Esophagus mucosa (tissue), 1 donor: ENCODE data around the gene OSBP. TPM values are rescaled to one million over a fixed set of nuclear protein-coding genes. Genes with fewer than 3 reads are reported as not detected.

Experiments
- ATAC-seq: fragments of 200-7000 bp; cut with Tn5 transposase; one replicate; pipeline ENCODE4 v1.9.1; 2020
- total RNA-seq: library from RNA; stranded (reverse); gene quantifications from one replicate; pipeline ENCODE4 v1.2.4, GENCODE V29; 2023
- donor health status: DM: yes; HTN: yes; CAD: no.

The OSBP gene
- total RNA-seq, 1 donor from 2014 or later: 24.0 TPM

GRCh38 chr11:59602432-59602831 is 13.1 kb downstream of the OSBP start:
- no peak for ATAC-seq

- no peak for ATAC-seq
Measured at GRCh38 chr11:59601788-59602187, 13.8 kb downstream of the OSBP start.

DNA sequence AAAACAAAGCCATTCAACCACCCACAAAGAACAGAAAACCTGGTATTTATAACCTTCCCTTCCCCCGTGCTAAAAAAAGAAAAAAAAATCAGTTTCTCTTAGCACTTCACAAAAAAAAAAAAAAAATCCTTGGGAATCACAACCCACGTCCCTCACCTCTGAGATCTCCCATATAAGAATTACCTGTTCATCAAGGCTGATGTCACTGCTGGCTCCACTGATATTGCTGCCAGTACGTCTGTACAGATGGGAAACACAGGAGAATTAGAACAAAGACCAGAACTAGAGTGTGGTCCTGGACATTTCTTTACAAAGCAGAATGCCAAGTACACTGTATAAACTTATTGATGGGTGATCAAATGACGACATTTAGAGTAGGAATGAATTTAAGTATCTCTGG is 14.9 kb downstream of the OSBP start:
- ATAC-seq: no peak

GRCh38 chr11:59600234-59600633 is 15.3 kb downstream of the OSBP start:
- ATAC-seq: no peak

DNA sequence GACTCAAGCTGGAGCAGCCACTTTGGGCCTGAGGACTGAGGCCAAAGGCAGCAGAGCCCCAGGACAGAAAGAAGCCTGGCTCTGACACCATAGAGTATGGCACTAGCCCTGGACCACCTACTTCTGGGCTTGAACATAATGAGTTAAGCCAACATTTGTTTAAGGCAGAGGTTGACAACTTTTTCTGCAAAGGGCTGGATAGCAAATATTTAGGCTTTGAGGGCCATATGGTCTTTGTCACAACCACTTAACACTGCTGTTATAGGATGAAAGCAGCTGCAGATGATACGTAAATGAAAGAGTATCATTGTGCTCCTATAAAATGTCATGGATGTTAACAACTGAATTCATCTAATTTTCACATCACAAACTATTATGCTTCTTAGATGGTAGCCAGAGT is 16.6 kb downstream of the OSBP start:
- ATAC-seq: no peak

- no peak for ATAC-seq
Measured at GRCh38 chr11:59584294-59584693, 31.3 kb downstream of the OSBP start.

DNA sequence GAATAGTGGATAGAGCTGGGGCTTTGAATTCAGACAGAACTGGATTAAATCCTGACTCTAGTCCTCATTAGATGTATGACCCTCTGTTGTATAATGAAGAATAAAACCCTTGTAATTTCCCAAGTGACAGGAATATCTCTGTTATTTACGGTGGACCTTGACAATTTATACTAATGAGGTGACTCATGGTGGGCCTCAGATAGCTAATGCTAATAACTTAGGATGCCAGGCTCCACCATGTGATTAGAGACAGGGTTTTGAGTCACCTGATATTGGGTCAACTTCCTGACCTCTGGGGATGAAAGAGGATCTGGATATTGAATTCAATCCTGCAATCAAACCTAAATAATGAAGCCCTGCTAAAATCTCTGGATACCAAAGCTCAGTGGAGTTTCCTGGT is 33.6 kb downstream of the OSBP start:
- no peak for ATAC-seq

- ATAC-seq: no peak
Measured at GRCh38 chr11:59578369-59578768, 37.2 kb downstream of the OSBP start.

DNA sequence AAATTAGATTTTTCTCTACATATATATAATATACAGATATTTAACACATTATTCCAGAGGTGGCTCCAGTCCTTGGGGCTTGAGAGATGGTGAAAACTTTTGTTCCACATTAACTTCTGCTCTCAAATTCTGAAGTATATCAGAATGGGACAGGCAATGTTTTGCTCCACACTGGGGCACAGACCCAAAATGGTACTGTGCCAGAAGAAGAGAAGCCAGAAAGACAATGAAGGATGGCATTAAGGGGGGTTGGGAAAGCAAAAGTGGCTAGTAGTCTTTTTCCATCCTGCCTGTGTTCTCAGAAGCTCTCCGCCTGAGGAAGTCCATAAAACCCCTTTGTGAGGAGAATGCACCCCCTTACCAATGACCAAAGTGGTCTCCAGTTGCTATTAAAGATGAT is 40.1 kb downstream of the OSBP start:
- ATAC-seq: no peak

GRCh38 chr11:59574932-59575502 is 40.6 kb downstream of the OSBP start:
- no peak for ATAC-seq

DNA sequence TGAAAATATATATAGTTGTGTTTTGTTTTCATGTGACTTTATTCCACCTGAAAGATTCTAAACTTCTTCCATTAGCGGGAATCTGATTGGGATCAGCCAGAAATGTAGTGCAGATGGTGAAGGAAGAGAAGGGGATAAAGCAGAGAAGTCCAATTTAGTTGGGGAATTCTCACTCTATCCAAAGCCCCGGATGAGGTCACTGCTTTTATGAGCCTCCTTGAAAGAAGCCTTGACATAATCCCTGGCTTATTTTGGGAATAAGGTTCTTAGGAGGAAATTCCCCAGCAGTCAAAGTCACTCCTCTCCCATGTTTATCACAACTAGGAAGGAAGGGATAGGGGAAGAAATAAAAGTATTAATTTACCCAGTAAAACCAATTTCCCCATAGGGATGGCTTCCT is 41.1 kb downstream of the OSBP start:
- ATAC-seq: no peak

GRCh38 chr11:59573216-59573615 is 42.4 kb downstream of the OSBP start:
- no peak for ATAC-seq

GRCh38 chr11:59572091-59572490 is 43.5 kb downstream of the OSBP start:
- no peak for ATAC-seq

GRCh38 chr11:59562292-59562691 is 53.3 kb downstream of the OSBP start:
- no peak for ATAC-seq

- peak; percentile 81 for ATAC-seq
Measured at GRCh38 chr11:59560702-59561473, 54.7 kb downstream of the OSBP start.

- ATAC-seq: peak; percentile 72
Measured at GRCh38 chr11:59560290-59560701, 55.3 kb downstream of the OSBP start.

GRCh38 chr11:59559886-59560285 is 55.7 kb downstream of the OSBP start:
- no peak for ATAC-seq

GRCh38 chr11:59558270-59558643 is 57.3 kb downstream of the OSBP start:
- no peak for ATAC-seq

DNA sequence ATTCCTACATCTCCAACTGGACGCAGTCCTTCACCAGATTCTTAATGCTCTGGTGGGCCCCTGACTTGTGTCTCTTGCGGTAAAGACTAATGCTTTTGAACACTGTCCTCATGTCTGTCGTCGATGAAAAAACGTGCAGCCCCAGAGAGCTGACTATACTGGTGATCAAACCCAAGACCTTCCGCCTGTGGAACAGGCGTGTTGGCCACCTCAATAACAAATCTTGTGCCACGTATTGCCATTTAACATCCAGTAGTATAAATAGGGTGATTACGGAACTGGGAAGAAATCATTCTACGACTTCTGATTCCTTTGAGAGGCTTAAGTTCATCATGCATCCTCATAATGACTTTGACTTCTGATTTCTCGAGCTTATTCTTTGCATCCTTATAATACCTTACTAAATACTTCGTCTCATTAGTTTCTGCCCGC is 58.6 kb downstream of the OSBP start:
- no peak for ATAC-seq

- ATAC-seq: peak; percentile 17
Measured at GRCh38 chr11:59556115-59556916, 59.3 kb downstream of the OSBP start.

DNA sequence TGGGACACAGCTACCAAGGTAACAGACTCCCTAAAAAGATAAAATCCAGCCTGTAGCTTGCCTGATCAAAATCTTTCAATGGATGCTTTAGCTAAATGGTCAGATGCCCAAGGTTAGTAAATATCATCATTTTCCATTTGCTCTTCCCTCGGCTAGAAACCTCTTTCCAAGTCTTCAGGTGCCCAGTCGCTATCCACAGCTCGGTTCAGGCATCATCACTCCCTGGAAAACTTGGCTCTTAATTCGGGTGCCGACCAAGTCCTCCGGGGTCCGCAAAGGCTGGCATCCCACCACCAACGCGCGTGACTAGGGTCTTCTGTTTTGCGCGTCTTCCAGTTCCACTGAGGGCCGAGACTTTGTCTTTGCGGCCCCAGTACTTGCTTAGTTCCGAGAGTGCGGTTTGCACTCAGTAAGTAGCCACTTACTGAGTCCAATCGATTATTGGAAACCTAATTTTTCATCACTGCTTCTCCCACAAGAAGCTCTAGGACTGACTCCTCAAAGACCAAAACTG is 59.9 kb downstream of the OSBP start:
- no peak for ATAC-seq

DNA sequence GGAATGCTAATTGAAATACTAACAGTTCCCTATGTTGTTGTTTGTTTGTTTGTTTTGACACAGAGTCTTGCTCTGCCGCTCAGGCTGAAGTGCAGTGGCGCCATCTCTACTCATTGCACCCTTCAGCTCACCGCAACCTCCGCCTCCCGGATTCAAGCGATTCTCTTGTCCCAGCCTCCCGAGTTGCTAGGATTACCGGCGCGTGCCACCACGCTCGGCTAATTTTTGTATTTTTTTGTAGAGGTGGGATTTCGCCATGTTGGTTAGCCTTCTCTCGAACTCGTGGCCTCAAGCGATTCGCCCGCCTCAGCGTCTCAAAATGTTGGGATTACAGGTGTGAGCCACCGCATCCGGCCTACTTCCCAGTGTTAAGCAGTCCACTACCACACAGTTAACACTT is 62.3 kb downstream of the OSBP start:
- ATAC-seq: no peak

DNA sequence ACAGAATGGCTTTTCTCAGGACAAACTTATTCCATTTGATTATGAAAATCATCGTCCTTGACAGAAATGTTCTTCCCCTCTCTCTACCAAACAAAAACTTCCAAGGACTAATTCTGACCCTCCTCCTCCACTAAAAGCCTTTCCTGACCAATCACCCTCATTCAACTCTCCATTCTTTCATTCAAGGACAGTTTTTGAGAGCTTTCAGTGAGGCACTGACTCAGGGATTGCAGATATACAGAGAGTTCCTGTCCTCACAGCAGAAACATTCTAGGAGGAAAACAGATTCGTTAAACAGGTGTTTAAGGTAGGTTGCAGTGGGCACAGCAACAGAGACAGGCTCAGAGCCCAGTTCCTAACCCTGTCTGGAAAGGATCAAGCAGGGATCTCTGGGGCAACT is 62.7 kb downstream of the OSBP start:
- no peak for ATAC-seq
